GM15510 (cell line): ENCODE data around the gene FOXF1.

Source experiments
- POLR2A ChIP-seq: IDR thresholded peaks from 3 replicates; pipeline ENCODE4 v1.6.1; 2011; ENCODE audit warnings: borderline replicate concordance; ENCODE audit not compliant: insufficient read length; ENCODE audit errors: extremely low read depth

Gene FOXF1

GRCh38 chr16:86485746-86486145, 24.6 kb upstream of the FOXF1 start:
- no peak for TF ChIP-seq POLR2A

GRCh38 chr16:86490859-86491639, 19.3 kb upstream of the FOXF1 start:
- TF ChIP-seq POLR2A: no peak

GRCh38 chr16:86491640-86492023, 18.7 kb upstream of the FOXF1 start:
- TF ChIP-seq POLR2A: no peak

GRCh38 chr16:86492267-86492960, 17.9 kb upstream of the FOXF1 start:
- no peak for TF ChIP-seq POLR2A

GRCh38 chr16:86492961-86493629, 17.2 kb upstream of the FOXF1 start:
- TF ChIP-seq POLR2A: no peak

DNA sequence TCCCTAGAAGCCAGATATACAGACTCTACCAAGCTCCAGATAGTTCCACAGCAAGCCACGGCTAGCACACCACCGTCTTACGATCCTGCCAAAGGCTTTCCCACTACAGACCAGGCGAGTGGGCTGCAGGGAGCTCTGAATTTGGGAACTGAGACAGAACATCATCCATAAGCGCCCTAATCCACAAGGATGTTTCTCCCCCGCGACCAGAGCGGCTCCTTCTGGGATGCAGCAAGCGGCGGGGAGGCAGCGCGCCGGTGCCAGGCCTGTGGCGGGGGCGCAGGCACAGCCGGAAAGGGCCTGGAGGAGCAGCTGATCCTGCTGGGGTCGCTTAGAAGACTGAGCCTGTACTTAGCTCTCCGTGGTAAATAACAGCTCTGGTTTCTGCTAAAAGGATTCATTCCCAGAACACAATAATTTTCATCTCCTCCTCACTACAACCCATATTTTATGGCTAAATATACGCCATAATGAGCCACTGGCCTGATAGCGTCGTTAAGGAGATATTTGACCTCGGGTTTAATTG, 16.2 kb upstream of the FOXF1 start:
- TF ChIP-seq POLR2A: no peak

DNA sequence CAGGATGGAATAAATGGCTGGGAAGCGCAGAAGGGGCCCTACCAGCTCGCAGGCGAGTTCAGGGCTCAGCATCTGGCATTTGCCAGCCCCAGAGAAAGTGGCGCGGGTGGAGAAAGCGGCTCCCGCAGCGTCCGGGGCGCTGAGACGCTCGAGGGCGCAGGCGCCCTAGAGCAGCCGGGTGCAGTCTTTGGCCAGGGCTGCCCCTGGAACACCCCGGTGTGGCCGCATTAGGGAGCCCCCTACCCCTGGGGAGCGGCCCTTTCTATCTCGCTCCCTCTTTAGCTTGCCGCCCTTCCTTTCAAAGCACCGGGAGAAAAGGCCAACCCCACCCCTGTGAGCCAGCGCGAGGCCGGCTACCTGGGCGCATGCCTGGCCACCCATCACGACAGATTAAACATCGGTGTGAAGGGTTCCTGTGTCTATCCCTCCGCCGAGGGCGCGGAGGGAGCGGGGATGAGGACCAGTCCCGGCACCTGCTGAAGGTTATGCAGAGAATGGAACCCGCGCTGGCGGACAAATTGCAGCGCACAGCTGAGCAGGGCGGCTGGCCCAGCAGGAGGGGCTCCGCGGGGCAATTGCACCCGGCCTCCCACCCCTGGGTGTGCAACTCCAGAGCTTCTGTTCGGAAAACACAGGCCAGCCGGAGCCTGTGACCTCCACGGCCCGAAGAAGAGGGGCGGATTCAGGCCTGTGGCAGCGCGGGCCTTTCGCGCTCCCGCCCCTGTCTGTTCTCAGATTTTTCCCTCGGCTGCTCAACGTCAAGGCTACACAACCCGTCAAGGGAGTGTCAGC, 15.6 kb upstream of the FOXF1 start:
- no peak for TF ChIP-seq POLR2A

GRCh38 chr16:86495357-86495701, 15.0 kb upstream of the FOXF1 start:
- TF ChIP-seq POLR2A: no peak

DNA sequence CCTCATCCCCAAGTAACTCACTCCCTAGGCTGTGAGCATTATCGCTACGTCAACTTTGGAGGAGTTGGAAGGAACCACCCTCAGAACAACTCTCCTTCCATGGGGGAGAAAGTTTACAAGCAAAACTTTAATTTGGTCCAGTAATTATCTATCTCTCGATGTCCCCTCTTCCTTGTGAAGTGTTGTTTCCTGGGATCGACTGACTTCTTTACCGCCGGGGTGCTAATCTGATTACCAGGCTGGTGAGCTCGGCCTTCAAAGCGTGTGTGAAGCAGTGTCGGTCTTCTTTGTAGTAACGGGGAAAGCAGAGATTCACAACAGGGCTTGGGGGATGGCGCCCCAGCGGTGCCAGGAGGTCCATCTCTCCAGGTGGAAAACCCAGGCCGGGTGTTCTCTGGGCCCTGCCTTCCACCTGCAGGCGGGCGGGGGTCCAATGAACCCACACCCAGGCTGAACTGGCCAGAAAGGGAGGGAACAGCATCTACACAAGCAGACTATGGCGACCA, 14.5 kb upstream of the FOXF1 start:
- no peak for TF ChIP-seq POLR2A

DNA sequence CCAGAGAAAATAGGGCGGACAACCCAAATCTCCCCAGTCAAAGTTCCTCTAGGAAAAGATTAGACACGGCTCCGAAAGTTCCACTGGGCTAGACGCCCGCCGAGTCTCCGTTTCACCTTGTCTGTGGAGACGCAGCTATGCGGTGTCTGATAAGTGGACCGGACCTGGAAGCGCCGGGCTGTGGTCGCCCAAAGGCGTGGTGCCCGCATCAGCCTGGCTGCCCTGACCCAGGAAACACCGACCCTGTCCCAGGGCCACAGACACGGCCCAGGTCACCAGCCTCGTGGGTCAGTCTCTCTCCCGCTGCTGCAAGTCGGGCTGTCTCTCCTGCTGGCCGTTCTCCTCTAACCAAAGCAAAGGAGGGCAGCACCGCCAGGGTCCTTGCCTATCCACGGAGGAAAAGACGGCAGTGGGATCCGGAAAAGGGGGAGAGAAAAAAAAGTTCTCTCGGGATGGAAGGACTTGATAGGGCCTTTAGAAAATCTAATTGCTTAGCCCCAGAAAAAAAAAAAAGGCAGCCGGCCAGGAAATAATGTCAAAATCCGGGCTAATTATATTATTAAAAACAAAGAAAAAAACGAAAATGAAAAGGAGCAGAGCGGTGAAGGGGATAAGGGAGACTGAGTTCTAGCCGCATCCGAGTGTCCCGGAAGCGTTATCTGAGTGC, 13.9 kb upstream of the FOXF1 start:
- no peak for TF ChIP-seq POLR2A

DNA sequence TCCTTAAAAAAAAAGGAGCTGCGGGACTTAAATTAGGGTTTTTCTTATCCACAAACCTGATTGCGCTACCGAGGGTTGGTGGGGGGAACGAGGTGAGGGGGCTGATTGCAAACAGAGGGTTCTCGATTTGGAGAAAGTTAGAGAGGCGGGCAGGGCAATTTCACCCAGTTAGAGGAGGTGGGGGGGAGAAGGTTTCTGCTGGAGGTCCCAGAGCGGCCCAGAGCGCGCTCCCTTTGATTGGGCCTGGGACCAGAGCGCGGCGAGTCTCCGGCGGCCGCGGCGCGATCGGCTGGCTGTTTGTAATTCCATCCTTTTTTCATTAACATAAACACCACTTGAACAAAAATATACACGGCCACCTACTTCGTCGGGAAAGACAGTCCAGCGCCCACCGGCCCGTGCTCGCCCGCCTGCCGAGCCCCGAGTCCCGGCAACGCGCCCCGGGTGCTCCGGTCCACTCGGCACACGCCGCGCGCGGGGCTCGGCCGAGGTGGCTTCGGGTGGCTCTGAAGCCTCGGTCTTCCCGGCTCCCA, 13.3 kb upstream of the FOXF1 start:
- no peak for TF ChIP-seq POLR2A

DNA sequence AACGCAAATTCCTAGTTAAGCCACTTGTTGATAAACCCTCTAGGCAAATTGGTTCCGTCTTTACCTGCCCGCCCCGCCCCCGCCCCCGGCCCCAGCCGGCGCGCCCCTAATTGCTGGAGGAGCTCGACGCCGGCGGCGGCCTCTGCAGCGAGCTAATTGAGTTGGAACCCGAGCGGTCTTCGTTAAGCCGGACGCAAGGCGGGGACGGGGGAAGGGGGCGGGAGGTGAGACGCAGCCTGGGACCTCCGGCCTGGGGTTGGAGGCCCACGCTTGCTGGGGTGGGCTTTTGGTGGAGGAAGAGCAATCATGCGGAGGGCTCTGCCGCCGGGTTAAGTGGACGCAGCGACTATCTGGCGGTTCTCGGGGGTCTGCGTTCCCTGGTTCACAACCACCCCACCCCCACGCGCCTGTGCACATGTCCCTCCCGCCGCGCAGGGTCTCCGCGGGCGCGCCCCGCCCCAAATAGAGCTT, 12.7 kb upstream of the FOXF1 start:
- TF ChIP-seq POLR2A: no peak

DNA sequence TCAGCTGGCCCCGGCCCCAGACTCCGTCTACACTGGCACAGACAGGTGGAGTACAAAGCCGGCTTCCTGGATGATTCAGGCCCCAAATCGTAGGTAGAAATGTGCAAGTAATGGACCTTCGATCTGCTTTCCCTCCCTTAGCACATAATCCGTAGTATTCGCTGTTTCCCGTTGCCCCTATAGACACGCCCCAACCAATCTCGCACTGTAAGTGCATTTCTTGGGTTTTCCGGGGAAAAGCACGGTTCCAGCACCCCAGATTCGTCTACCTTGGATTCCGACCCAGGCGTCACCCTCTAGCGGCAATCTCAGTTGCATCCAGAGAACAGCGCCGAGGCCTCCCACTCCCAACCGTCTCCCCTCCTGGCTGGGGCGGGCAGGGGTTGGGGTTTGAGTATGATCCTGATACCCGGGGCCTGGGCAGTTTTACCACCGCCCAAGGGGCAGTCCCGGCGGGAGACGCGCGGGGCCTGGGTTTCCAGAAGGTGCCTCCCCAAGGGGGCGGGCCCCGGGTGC, 12.1 kb upstream of the FOXF1 start:
- no peak for TF ChIP-seq POLR2A
